HG03521 (cell line): ENCODE data around the gene HS3ST5.
"Not testable (repeated sequence)": the region's sequence is repeated elsewhere in the genome, so short reads cannot be mapped to it uniquely, and the experiment has no call there.

ENCODE experiments used
- ATAC-seq: cut with Tn5 transposase; IDR thresholded peaks from one replicate; pipeline ENCODE4 v1.9.1; 2021; ENCODE audit warnings: mild to moderate bottlenecking, moderate library complexity; ENCODE audit not compliant: unreplicated experiment

The HS3ST5 gene

DNA sequence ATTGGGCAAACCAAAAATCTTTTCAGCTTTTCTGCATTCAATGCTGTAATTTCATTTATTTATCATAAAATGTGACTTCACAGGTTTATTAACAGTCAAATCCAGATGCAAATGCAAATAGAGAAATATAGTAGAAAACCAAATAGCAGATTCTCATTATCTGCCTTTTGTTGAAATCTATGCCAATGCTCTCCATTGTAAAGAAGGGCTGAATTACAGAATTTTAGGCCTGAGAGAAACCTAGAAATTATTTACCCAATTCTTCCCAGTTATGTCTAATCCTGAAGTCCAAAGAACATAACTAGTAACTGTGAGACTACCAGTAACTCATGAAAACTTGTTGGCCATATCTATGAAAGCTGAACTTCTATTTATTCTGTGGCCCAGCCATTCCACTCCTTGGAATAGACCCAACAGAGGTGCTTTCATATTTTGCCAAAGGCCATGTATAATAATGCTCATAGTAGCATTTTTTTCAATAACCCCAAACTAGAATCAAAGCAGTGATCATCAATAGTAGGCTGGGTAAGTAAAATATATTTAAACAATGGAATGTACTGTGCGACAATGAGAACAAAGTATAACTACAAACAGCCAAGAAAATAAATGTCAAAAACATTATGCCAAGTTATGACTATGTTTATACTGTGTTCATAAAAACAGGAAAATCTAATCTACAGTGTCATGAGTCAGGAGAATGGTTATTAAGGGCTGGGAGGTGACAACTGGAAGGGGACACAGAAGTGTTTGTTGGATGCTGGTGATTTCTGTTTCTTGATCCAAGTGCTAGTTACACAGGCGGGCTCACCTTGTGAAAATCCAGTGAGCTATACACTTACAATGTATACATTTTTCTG lies 183.8 kb downstream of the HS3ST5 start:
- ATAC-seq, result no peak

DNA sequence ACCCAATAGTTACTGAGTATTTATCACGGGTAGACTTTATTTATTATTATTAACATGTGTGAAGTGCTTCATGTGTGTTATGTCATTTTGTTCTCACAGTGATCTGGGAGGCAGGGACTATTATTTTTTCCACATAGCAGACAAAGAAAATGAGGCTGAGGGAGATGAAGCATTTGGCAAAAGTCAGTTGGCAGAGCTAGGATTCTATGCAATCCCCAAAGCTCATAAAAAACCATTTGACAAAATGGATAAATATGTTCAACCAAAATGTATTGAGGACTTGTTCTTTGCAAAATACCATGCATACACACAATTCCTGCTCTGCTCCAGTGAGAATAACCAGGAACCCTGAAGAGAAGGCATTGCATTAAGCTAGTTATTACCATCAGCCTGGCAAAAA lies 184.4 kb downstream of the HS3ST5 start:
- no peak for ATAC-seq

DNA sequence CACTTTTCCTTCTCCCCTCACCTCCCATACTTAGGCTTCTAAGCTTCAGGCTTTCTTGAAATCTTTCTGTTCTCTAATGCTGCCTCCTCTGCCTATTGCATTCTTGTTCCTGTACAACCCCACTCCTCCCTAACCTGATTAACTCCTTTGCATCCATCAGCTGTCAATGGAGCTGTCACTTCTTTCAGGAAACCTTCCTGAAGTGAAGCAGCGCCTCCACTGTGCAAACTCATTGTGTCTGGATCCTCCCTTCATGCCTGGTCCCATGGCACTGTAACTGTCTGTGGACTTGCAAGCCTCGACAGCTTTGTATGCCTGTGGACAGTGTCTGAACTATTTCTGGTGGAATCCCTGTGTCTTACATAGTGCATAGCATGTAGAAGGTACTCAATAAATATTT lies 185.0 kb downstream of the HS3ST5 start:
- no peak for ATAC-seq

DNA sequence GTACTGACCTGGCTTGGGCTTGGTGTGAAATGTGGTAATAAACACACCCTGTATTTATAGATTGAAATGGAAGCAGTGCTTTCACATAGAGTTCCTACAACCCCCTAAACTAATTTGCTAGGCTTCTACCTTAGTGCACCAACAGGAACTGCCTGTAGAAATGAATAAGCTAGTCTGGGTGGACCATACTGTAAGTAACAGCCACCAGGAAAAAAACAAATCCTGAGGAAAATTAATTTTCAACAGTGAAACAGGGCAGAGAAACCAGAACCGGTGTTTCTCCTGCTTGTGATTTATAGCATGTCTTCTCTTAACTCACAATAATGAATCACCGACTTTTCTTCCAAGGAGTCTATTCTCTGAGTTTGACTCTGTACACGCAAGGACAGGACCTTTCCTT lies 187.1 kb downstream of the HS3ST5 start:
- no peak for ATAC-seq

DNA sequence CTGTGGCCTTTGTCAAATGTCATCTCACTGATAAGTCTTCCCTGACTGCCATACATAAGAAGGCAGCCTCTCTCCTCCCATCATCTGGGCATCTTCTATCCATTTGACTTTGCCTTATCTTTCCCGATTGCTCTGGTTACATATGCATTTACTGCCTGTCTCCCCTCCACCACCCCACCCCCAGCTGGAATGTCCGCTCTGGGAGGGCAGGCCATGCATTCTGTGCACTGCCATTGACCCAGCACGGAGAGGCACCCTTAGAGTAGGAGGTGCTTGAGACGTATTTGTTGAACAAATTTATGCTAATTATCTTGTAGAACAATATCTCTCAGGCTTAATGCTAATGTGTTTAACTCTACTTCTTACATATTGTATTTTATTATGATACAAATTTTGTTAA lies 188.0 kb downstream of the HS3ST5 start:
- ATAC-seq, result no peak

DNA sequence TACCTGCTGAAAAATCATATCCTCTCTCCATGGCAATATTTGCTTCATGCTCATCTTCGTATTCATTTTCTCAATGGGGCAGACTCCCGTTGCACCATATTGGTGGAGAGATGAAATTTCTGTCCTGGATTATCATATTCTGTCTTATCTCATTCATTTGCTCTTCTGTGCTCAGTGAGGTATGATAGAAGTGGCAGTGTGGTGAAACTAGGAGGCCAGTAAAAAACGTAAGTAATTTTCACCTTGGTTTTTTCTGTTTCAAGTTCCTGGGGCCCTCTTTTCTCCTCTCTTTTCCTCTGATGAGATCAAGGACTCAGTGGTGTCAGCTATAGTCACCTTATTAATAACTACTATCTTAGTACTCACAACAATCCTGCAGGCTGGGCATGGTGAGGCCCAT lies 189.4 kb downstream of the HS3ST5 start:
- ATAC-seq, result no peak

DNA sequence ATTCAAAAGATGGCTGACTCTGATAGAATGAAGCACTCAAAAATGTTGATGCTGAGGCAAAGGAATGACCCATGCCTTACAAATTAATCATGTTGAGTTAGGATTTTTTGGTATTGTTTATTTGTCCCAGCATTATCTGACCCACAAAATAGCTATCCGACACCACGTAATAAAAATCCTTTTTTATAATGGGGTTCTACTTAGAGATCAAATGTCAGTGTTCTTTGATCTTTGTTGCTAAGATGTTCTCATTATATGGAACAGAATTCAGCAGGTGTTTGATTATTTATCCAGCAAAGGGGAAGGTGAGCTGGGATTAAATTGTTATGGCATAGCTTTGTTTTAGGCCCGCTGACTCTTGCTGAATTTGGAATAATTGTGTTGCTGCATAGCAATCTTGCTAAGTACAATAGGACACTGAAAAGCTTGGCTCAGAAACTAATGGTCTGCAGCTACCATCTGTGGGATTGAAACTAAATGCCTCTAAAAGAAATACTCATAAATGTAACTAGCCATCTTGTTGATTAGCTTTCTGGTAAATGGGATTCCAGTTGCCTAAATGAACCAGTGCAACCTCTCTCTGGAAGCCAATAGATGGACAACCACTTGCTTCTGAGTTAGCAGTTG lies 191.6 kb downstream of the HS3ST5 start:
- ATAC-seq, result no peak

DNA sequence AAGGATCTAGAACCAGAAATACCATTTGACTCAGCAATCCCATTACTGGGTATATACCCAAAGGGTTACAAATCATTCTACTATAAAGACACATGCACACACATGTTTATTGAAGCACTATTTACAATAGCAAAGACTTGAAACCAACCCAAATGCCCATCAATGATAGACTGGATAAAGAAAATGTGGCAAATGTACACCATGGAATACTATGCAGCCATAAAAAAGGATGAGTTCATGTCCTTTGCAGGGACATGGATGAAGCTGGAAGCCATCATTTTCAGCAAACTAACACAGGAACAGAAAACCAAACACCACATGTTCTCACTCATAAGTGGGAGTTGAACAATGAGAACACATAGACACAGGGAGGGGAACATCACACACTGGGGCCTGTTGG lies 193.6 kb downstream of the HS3ST5 start:
- ATAC-seq, result not testable (repeated sequence)

DNA sequence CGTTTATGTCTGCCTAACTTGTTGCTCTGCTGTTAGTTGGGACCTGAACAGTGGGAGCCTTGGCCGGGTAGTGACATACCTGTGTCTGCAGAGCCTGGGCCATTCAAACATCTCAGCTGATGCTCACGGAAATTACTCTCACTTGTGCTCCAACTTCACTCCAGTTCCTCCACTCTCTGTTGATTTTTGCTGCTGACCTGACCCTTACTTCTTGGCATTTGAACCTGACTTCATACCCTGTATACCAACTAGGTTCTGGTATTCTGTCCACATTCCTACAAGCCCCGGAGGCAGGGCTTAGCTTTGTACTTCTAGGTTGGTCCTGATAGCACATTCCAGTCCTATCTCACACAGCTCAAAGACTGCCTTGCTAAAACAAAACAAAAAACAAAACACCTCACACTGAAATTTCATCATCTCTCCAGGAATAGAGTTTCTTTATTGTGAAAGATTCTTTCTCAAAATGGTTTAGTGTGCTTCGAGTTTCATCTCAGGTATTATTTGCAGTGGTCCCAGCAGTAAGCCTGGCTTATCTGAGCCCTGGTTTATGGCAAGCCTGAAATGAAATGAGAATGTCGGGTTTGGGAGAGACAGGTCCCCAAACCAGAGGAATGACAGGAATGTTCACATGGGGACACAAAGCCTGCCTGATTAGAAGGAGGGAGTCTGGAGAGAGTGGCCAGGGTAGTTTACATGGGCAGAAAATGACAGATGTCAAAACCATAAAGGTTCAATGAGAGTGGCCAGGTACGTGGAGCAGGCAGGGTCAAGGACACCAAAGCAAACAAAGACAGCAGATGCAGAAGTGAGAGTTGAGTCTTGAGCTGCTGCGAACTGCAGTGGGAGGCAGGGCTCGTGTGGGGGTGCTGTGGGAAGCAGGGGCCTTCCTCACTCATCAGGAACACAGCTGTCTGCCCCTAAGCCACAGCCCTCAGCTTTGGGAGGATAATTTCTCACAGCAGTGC lies 197.7 kb downstream of the HS3ST5 start:
- no peak for ATAC-seq

DNA sequence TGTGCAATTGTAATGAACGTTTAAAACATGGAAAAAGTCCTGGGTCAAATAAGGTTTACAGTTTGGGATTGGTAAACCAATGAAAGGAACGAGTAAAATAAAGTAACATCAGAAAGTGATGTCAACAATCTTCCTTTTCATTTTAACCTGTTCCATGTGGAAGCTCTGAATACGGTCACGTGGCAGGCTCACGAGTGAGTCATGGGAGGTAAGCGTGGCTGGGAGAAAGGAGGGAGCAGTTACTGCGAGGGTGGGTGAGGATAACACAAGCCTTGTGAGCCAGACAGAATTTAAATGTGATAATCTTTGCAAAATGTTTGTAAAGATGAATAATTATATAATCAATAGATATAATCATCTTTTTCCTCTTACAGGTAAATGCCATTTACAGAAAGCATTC lies 200.6 kb downstream of the HS3ST5 start:
- no peak for ATAC-seq

DNA sequence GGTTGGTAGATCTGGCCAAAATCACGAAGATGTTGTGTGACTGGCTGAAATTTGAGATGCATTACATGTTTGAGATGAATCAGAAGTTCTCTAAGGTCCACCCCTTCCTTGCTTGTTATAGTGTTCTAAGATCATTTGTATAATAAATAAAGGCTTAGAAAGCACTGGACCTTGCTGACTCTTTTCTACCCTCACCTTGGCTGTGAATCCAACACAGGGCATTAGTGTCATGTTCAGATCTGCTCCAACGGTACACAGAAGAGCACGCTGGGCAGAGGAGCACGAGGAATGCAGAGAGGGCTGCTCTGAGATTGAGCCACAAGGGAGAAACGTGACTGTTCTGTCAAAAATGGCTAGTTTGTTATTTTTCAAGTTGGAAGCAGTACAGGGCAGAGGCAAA lies 202.4 kb downstream of the HS3ST5 start:
- no peak for ATAC-seq

DNA sequence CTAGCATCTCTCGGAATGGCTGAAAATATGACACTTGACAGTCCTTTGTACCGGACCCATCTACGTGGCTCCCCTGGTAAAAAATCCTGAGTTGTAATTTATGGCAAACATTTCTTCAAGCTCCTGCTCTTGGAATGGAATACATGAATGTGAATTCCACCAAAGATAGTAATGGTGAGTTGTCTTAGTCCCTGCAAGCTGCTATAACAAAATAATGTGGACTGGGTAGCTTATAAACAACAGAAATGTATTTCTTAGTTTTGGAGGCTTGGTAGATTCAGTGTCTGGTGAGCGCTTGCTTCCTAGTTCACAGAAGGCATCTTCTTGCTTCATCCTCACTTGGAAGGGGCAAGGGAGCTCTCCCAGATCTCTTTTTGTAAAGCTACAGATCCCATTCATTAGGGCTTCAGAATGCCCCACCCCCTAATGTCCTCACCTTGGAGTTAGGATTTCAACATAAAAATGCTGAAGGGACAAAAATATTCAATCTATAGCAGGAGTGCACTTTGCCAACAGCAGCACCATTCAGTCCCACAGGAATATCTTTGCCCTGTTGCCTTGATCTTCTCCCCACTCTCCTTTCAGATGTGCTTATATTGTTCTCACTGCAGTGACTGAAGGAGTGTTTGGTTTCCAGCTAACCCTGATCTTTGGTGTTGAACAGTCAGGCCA lies 204.1 kb downstream of the HS3ST5 start:
- no peak for ATAC-seq

DNA sequence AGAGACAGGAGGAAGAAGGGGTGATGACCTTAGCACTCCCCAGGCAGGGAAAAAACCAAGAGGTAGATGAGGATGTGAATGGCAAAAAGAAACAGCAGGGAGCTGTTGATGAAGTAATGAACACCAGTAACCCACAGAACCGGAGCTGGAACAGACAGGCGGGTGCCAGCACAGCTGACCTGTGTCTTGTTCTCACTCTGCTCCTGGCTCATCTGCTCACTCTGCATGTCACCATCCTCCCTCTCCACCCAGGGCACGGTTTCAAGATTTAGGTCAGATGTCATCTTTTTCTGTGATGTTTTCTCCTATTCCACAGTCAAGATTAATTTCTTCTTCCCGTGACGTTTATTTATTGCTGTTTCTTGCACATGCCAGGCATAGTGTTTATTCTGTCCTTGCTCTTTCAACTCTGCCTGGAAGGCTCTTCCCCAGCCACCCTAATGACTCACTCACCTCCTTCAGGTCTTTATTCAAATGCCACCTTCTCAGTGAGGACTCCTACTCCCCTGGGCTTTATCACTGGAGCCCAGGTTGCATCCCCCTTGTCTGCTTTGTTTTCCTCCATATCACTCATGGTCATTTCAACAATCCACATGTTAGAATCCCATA lies 207.4 kb downstream of the HS3ST5 start:
- ATAC-seq, result no peak

DNA sequence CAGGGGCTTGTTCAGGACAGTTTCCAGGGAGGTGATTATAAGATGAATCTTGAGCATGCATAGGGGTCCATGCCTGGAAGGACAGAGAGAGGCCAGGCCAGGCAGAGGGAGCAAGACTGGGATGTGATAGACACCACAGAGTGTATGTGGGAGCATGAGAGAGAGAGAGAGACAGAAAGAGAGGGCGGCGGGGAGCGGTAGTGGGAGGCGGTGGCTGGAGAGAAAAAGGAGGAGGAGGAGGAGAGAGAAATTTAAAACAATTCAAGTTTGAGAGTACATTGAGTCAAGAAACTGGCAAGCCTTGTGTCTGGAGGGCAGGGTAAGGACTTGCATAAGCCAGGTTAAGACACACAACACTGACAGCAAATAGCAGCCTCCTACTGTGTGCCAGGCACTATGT lies 209.0 kb downstream of the HS3ST5 start:
- no peak for ATAC-seq

DNA sequence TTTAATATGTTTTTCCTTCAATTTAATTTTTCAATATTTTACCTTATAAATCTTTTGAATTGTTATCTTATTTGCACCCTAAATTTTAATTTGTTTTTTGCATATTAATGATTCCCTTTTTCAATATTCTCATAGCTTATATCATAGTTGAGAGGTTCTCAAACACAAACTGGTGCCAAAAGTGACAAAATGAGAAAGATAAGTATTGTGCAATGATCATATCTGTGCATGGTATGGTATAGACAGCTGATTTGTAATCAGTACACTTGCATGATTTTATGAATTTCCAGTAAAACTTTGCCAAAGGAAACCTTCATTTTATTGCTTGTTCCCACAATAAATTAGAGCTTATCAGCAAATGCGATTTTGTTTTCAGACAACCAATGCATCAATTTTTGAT lies 210.9 kb downstream of the HS3ST5 start:
- no peak for ATAC-seq

DNA sequence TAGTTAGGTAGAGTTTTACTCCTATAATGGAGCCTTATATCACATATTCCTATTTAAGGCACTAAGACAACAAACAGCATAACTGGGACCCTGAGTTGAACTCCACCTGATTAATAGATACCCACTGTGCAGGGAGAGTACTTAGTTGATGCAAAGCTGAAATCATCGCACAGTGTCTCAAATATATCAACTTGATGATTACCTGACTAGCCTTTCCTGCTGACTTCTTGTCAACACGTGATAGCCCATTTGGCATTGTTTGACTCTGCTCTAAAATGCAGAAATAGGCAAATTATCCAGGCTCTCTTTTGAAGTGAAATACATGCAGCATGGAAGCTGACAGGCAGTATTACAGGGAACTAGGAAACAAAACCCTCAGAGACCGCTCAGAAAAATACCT lies 217.2 kb downstream of the HS3ST5 start:
- ATAC-seq, result no peak

DNA sequence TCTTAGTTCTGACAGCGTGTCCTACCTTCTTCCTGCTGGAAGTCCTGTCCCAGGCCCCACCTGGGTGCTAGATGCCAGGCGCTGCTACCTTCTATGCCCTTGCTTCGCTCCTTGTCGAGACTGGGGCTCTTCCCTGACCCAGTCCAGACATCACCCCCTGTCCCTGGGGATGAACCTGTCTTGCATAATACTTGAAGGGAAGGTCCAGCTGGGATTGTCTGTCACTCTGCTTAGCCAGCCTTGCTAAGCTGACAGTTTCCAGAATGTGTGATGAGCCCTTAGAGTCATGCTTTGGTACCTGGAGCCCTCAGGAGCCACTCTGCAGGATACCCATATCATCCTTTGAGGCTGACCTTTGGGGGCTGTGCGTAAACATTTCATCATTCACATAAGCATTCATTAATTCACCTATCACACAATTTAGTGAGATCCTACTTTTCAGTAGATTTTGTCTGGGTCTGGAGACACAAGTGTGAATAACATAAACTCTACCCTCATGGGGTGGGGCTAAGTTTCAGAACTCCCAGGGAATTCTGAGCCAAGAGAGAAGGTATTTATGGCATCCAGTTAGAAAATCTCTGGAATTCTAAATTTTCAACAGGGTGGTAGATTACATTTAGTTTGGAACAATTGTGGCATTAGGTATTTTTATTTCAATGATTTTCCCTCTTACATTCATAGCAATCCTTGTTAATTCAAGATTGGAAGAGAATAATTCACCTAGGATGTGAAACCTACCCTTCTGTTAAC lies 220.7 kb downstream of the HS3ST5 start:
- ATAC-seq, result no peak

DNA sequence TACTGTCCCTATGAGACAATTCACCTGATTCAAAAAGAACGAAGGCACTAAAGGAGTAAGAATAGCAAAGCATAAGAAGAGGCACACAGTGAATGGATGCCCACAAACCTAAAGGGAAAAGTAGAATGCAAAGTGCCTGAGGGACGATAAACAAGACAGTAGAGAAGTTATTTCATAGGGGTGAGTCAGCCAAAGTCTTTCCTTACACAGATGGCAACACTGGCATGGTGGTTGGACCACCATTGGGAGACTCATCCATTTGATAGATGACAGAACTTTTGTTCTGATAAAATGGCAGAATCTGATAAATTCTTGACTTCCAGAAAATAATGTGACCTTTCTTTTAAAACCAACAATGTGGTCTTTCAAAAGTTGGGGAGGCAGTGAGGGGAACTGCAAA lies 223.8 kb downstream of the HS3ST5 start:
- no peak for ATAC-seq

DNA sequence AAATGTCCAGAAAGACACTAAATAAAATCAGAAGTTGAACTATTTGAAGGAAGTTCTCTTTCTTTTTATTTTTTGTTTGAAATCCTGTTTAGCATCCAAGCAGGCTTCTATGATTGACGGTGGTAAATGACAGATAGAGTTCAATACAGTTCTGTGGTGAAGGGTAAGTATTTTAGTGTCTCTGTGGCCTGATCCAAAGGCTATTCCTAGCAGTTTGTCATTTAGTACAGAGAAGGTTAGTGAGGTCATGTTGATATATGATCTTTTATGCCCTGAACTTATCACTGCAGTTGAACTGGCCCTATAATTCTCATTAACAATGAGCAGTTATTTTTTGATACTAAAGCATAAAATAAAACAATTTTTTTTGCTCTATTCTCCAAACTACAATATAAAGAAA lies 227.2 kb downstream of the HS3ST5 start:
- ATAC-seq, result no peak
